LNCAP (cell line): ENCODE results near the gene NADSYN1.
"Not testable (repeated sequence)": the region's sequence is repeated elsewhere in the genome, so short reads cannot be mapped to it uniquely, and the experiment has no call there.

Experiments
- CTCF ChIP-seq: fragments of 450-650 bp; IDR thresholded peaks from 2 replicates; pipeline ENCODE4 v1.5.1; 2017; ENCODE audit warnings: mild to moderate bottlenecking

The NADSYN1 gene

GRCh38 chr11:71507102-71507501 is 54.1 kb downstream of the NADSYN1 start:
- no peak for TF ChIP-seq CTCF

GRCh38 chr11:71518506-71519471 is 65.8 kb downstream of the NADSYN1 start:
- TF ChIP-seq CTCF: no peak

GRCh38 chr11:71519546-71519945 is 66.5 kb downstream of the NADSYN1 start:
- no peak for TF ChIP-seq CTCF

GRCh38 chr11:71525188-71525937 is 72.4 kb downstream of the NADSYN1 start:
- TF ChIP-seq CTCF: no peak

GRCh38 chr11:71525938-71526495 is 73.0 kb downstream of the NADSYN1 start:
- TF ChIP-seq CTCF: no peak

GRCh38 chr11:71526796-71527575 is 74.0 kb downstream of the NADSYN1 start, which contains the start of gene KRTAP5-7:
KRTAP5-7 (plus strand) TSS chr11:71527267; CDS start chr11:71527301, 34 bp downstream.
- not testable (repeated sequence) for TF ChIP-seq CTCF
